ENCODE data around the gene IL4R. TPM values are rescaled to one million over a fixed set of nuclear protein-coding genes. Genes with fewer than 3 reads are reported as not detected.
"Not testable (repeated sequence)": the region's sequence is repeated elsewhere in the genome, so short reads cannot be mapped to it uniquely, and the experiment has no call there.

The IL4R gene
- total RNA-seq, 1 experiment from 2014 or later: 25.6 TPM

GRCh38 chr16:27288313-27288712 lies 25.5 kb upstream of the IL4R start:
- not testable (repeated sequence) for DNase-seq (ENCODE audit: low spot score)

GRCh38 chr16:27289669-27290068 lies 24.1 kb upstream of the IL4R start:
- no peak for DNase-seq (ENCODE audit: low spot score)

DNA sequence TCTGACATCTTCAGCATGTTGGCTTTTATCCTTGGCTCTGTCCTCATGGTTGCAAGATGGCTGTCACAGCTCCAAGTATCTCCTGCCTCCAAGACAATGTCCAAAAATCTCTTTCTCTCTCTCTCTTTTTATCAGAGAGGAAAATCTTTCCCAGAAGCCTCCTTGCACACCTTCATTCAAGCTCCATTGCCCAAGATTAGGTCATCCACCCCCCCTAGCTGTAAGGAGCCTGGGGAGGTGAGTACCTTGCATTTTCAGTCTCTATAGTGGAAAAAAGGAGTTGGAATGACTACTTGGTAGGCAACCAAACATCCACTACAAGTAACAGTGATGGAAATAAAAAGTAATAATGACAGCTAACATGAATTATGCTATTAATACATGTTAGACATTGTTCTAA lies 23.2 kb upstream of the IL4R start:
- DNase-seq (ENCODE audit: low spot score): no peak

- DNase-seq (ENCODE audit: low spot score): no peak
These were observed 22.7 kb upstream of the IL4R start for GRCh38 chr16:27291106-27291505.

DNA sequence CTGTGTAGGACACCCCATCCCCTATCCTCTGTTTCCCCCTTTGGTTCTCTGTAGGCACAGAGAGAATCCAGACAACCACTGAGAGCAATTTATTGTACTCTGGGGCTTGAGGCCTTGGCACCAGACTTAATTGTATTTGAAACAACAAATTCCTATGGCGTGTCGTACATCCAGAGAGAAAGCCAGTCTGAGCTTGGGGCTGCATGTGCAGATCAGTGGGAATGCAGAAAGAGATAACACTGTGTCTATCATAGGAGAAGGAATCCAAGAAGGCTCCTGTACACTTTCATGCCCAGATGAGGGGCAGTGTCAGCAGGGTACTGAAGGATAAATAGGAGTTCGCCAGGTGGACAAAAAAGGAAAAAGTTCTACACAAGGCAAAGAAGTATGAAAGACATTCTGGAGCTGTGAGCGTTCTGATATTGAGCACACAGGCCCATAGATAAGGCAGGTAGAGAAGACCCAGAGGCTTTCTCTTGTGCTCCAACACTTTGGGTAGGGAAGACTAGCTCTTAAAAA lies 22.0 kb upstream of the IL4R start:
- no peak for DNase-seq (ENCODE audit: low spot score)

DNA sequence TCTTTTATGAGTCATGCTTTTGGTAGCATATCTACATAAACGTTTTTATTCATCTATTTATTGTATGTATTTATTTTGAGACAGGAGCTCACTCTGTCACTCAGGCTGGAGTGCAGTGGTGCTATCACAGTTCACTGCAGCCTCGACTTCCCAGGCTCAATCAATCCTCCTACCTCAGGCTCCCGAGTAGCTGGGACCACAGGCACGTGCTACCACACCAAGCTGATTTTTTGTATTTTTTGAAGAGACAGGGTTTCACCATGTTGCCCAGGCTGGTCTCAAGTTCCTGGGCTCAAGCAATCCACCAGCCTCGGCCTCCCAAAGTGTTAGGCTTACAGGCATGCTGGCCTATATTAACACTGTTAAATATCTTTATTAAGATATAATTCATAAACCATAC lies 20.4 kb upstream of the IL4R start:
- DNase-seq (ENCODE audit: low spot score): no peak

- no peak for DNase-seq (ENCODE audit: low spot score)
These were observed 15.6 kb upstream of the IL4R start for GRCh38 chr16:27298132-27298531.

DNA sequence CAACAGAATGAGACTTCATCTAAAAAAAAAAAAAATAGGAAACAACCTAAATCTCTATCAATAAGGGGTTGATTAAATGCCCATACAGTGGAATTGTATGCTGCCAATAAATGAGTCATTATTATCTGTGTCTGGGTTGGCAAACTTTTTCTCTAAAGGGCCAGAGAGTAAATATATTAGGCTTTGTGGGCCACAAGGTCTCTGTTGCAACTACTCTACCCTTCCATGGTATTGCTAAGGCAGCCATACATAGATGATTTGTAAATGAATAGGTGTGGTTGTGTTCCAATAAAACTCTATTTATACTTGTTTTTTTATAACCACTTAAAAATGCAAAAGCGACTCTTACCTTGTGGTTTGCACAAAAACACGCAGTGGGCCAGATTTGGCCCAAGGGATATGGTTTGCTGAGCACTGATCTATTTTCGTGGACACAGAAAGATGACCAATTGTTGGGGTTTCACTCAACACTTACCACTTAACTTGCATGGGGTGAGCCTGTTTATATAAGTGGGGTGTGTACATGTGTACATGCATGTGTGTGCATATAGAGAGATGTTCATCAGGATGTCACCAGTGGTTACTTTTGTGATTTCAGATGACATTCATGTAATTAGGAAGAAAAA lies 12.4 kb upstream of the IL4R start:
- no peak for DNase-seq (ENCODE audit: low spot score)

DNA sequence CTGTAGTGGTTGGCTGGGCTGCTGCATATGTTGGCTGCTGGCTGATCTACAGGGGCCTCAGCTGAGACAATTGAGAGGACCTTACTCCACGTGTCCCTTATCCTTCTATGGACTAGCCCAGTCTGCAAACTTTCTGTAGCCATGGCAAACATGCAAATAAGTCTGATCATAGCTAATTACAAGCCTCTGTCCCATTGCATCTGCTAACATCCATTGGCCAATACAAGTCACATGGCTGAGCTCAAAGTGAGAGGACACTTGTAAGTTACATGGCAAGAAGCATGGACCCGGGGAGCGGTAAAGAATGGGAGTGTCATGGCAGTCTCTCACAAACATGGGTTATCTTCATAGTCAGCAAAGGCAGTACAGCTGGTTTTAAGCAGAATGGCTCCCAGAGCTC lies 11.6 kb upstream of the IL4R start:
- DNase-seq (ENCODE audit: low spot score): no peak

GRCh38 chr16:27303256-27304100 lies 10.3 kb upstream of the IL4R start:
- DNase-seq (ENCODE audit: low spot score): no peak

DNA sequence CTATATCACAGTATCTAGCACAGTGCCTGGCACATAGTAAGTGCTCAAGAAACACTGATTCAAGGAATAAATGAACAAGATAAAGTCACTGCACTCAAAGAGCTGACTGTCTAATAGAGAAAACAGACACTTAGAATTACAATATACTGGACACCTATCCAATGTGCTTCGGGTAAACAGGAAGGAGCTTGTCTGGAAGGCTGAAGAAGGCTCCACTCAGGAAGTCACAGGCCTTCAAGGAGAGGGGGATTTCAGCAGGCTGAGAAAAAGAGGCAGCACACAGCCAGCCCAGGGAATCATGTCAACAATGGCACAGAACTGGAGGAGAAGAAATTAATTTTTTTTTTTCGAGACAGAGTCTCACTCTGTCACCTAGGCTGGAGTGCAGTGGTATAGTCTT lies 9.7 kb upstream of the IL4R start:
- DNase-seq (ENCODE audit: low spot score): no peak

DNA sequence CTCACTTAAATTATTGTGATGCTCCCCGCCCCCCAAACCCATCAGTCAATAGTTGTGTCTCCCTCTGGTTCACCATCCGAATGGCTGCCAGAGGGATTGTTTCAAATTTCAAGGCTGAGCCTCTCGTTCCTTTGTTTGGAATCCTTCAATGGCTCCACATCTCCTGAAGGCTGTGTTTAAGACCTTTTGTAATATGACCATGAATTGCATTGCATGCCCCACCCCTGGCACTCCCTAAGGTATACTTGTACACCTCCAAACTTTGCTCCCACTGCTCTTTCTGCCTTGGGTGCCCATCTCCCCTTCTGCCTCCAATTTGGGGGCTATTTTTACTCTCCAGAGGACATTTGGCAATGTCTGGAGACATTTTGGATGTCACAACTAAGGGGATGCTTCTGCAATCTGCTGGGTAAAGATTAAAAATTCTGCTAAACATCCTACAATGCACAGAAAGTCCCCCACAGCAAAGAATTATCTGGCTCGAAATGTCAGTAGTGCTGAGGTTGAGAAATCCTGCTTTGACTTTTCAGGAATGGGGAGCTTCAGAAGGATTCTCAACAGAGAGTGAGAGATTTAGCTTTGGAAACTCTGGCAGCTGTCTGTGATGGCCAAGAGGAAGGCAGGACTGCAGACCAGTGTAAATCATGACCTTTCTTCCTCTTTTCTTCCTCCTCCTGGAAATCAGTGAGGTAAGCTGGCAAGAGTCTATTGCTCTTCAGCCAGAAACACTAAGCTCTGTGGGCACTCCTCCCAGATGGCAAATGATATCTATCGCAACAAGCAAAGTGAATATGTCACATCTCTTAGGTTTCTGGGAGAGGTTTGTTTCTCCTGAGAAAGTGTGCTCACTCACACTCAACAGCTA lies 8.7 kb upstream of the IL4R start:
- no peak for DNase-seq (ENCODE audit: low spot score)

DNA sequence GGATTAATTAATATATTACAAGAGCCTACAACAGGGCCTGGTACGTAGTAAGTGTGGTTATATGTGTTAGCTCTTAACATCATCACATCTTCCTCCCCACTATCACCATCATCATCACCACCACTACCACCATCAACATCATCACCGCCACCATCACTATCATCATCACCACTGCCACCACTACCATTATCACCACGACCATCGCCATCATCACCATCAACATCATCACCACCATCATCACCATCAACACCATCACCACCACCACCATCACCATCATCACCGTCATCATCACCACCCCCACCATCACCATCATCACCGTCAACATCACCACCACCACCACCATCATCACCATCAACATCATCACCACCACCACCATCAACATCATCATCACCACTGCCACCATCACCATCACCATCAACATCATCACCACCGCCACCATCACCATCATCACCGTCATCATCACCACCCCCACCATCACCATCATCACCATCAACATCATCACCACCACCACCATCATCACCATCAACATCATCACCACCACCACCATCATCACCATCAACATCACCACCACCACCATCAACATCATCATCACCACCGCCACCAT lies 7.8 kb upstream of the IL4R start:
- DNase-seq (ENCODE audit: low spot score): no peak

GRCh38 chr16:27308792-27309191 lies 5.0 kb upstream of the IL4R start:
- DNase-seq (ENCODE audit: low spot score): no peak

DNA sequence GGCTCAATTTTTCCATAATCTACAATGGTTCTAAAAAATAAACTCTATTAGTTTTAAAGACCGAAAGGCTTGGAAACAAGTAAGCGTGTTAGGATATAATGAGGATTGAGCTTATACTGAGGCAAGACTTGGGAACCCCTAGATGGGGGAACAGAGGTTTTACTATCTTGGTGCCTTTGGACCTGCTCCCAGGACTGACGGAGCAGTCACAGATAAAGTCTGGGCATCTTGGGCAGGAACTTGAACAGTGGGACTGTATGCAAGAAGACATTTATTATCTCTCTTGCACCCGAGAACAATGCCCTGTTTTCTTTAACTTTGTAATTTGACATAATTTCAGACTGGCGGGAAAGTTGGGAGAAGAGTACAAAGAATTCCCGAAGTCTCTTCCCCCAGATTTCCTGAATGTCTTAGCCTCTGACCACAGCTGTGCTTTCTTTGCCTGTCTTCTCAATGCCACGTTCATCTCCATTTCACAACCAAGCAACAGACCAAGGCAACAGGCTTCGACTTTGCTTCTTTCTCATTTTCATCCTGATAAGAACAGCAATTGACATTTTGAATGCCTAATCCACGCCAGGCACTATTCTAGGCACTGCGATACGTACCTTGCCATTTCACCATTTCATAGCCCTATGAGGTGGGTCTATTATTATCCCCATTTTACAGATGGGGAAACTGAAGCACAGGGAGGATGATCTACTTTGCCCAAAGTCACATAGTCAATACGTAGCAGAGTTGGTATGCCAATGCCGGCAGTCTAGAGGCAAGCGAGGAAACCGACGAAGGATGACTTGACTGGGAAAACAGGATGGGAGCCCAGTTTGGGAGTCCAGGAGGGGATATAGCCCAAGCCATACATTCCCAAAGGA lies 3.0 kb upstream of the IL4R start:
- no peak for DNase-seq (ENCODE audit: low spot score)

GRCh38 chr16:27311448-27311830 lies 2.3 kb upstream of the IL4R start:
- DNase-seq (ENCODE audit: low spot score): no peak

DNA sequence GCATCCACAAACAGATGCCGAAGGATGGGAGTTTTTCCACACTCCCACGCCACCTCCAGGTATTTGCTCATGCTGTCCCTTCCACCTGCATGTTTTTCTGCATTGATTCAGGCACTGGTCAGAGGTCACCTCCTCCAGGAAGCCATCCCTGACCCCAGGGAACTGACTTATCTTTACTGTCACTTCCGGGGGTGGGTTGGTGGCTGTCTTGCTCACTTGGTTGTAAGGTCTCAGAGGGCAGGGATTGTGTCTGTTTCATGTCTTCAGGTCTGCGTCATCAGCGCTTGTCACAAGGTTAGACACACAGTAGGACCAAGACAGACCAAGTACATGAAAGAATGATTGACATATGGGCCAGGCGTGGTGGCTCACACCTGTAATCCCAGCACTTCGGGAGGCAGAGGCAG lies 1.9 kb upstream of the IL4R start:
- DNase-seq (ENCODE audit: low spot score): no peak

GRCh38 chr16:27312580-27313421 lies 973 bp upstream of the IL4R start:
- no peak for DNase-seq (ENCODE audit: low spot score)

DNA sequence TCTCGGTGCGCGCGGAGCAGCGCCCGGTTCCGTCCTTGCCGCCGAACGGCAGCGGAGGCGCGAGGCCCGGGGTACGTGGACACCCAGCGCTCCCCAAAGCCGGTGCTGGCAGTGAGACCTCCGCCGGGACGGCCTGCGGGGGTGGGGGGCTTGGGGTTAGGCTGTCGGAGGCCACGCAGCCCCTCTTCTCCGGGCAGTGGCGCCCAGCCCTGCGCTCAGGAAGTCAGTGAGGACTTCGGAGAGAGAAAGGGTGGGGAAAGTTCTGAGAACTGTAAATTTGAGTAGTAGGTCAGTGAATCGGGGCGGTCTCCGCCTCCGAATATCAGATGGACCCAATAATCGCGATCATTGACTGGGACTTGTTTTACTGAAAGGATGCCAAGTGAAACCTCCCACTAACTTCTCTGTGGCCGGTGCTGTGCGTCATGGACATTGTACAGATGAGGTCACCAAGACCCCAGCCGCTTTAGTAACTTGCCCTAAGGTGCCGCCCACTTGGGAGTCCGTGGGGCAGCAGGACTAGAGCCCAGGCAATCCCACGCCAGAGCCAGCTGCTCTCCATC lies 468 bp downstream of the IL4R start:
- DNase-seq (ENCODE audit: low spot score): peak; percentile 82

DNA sequence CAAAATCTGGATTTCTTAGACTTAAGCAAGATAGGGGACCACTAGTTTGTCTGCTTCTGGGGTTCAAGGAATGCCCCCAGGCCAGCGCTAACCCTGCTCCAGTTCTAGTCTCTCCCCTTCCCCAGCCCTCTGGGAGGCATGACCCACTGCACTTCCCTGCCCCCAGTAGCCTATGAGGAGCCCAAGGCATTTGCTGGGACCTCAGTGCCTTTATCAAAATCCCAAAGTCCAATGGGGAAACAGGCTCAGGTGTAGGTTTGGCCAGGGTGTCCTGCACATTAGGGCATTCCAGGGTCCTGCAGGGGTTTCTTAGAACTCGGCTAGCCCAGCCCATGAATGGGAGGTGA lies 1.2 kb downstream of the IL4R start:
- DNase-seq (ENCODE audit: low spot score): no peak

All from A172 (cell line).